ENCODE measurements around the gene JSRP1. TPM values are rescaled to one million over a fixed set of nuclear protein-coding genes. Genes with fewer than 3 reads are reported as not detected.

Gene JSRP1
- not detected for total RNA-seq
- long read RNA-seq, partial matches to known transcripts: 0 of 1 reads
- long read RNA-seq, other reads (novel, unspliced or antisense): 0 of 1 reads

GRCh38 chr19:2255982-2256685, at the start of gene JSRP1:
TSS of gene JSRP1 (minus strand) at chr19:2256417. CDS start at chr19:2255314, 1,103 bp downstream.
- Histone ChIP-seq H3K4me3 (no peak within 1 kb of the TSS), H3K36me3 (no peaks in the 10 kb centered on the region), H3K27me3 (ENCODE audit: low read depth) (peaks cover 33% of the 10 kb centered on the region), H3K27ac (no peak within 1 kb of the TSS), H3K4me1 (peaks cover 23% of the 10 kb centered on the region), H3K9me3 (no peaks in the 10 kb centered on the region)
- ATAC-seq: no peak
- intact Hi-C loops (cut with DNase I): no loop called here
- DNase-seq: no peak
- TF ChIP-seq CTCF (IDR thresholded peaks at IDR 0.05): no peak

GRCh38 chr19:2305452-2306280, 49.4 kb upstream of the JSRP1 start:
- Histone ChIP-seq H3K9me3 (no peaks in the 10 kb centered on the region), H3K27me3 (ENCODE audit: low read depth) (peaks cover 89% of the 10 kb centered on the region), H3K4me3 (no peak overlapping the region), H3K4me1 (peaks cover 9% of the 10 kb centered on the region), H3K36me3 (no peaks in the 10 kb centered on the region), H3K27ac (no peak overlapping the region)
- TF ChIP-seq CTCF (IDR thresholded peaks at IDR 0.05): no peak
- no peak for ATAC-seq
- intact Hi-C loops (cut with DNase I): no loop called here
- no peak for DNase-seq

- H3K4me3 ChIP-seq: no peak overlapping the region
- H3K4me1 ChIP-seq: peaks cover 9% of the 10 kb centered on the region
- peaks cover 69% of the 10 kb centered on the region for H3K27me3 ChIP-seq (ENCODE audit: low read depth)
- no peak overlapping the region for H3K27ac ChIP-seq
- DNase-seq (no peak), ATAC-seq (no peak)
- H3K36me3 ChIP-seq: no peaks in the 10 kb centered on the region
- intact Hi-C loops (cut with DNase I): no loop called here
- no peak for TF ChIP-seq CTCF (IDR thresholded peaks at IDR 0.05)
- no peaks in the 10 kb centered on the region for H3K9me3 ChIP-seq
Measured at GRCh38 chr19:2303211-2303798, 47.1 kb upstream of the JSRP1 start.

- Histone ChIP-seq H3K27ac (no peak overlapping the region), H3K4me1 (peaks cover 9% of the 10 kb centered on the region), H3K27me3 (ENCODE audit: low read depth) (peaks cover 65% of the 10 kb centered on the region), H3K36me3 (no peaks in the 10 kb centered on the region), H3K9me3 (no peaks in the 10 kb centered on the region), H3K4me3 (no peak overlapping the region)
- DNase-seq (no peak), ATAC-seq (peak; percentile 31 to 36)
- no peak for TF ChIP-seq CTCF (IDR thresholded peaks at IDR 0.05)
- intact Hi-C loops (cut with DNase I): no loop called here
Measured at GRCh38 chr19:2302319-2303210, 46.3 kb upstream of the JSRP1 start.

GRCh38 chr19:2300533-2300932, 44.3 kb upstream of the JSRP1 start:
- Histone ChIP-seq H3K4me1 (peaks cover 9% of the 10 kb centered on the region), H3K27ac (no peak overlapping the region), H3K9me3 (no peaks in the 10 kb centered on the region), H3K27me3 (ENCODE audit: low read depth) (peaks cover 54% of the 10 kb centered on the region), H3K36me3 (no peaks in the 10 kb centered on the region), H3K4me3 (no peak overlapping the region)
- ATAC-seq: no peak
- no peak for TF ChIP-seq CTCF (IDR thresholded peaks at IDR 0.05)
- intact Hi-C loops (cut with DNase I): no loop called here
- no peak for DNase-seq
